H1 (cell line): ENCODE measurements around the gene KXD1. TPM values are rescaled to one million over a fixed set of nuclear protein-coding genes. Genes with fewer than 3 reads are reported as not detected.

Source experiments
- CTCF ChIA-PET: fragments of 300-600 bp; sonication (Branson Sonifier 250); formaldehyde crosslinking; loops from one replicate; lab custom pipeline; 2021; ENCODE audit not compliant: partially characterized antibody; lab: Charles Lee
- POLR2A ChIA-PET: fragments of 300-600 bp; sonication (Branson Sonifier 250); formaldehyde crosslinking; loops from one replicate; lab custom pipeline; 2021; ENCODE audit warnings: inconsistent platforms; ENCODE audit not compliant: partially characterized antibody; lab: Charles Lee
- DNase-seq, 2 experiments: peaks; one replicate each; pipeline versions ENCODE4 v3.0.0 to v3.0.0-alpha.2; 2010 to 2022; ENCODE audit warnings: low spot score in 2 of 2, low read depth in 1 of 2, mixed read lengths in 1 of 2
- FAIRE-seq: peaks from 2 replicates; lab custom pipeline; 2011; peaks lifted over from hg19 to GRCh38; lab: Jason Lieb, UNC
- H2AFZ ChIP-seq: 2 replicates; pipeline ENCODE4 v1.8.1; 2012; ENCODE audit warnings: low read length, inconsistent platforms
- H2AK5ac ChIP-seq: 2 replicates; pipeline ENCODE4 v1.6.1; 2013; ENCODE audit warnings: low read depth, low read length
- H2BK120ac ChIP-seq: replicated peaks from 2 replicates; pipeline ENCODE3; 2013; ENCODE audit warnings: low read depth, low read length, inconsistent platforms
- H2BK12ac ChIP-seq: 2 replicates; pipeline ENCODE4 v1.6.1; 2013; ENCODE audit warnings: low read depth, low read length
- H2BK15ac ChIP-seq: 2 replicates; pipeline ENCODE4 v1.6.1; 2013; ENCODE audit warnings: low read length
- H2BK20ac ChIP-seq: 2 replicates; pipeline ENCODE4 v1.6.1; 2013; ENCODE audit warnings: low read length
- H2BK5ac ChIP-seq: 2 replicates; pipeline ENCODE4 v1.6.1; 2013; ENCODE audit warnings: low read depth, low read length
- H3K14ac ChIP-seq: 2 replicates; pipeline ENCODE4 v1.6.1; 2013; ENCODE audit warnings: inconsistent platforms; ENCODE audit not compliant: insufficient read length
- H3K18ac ChIP-seq: 2 replicates; pipeline ENCODE4 v1.6.1; 2013; ENCODE audit warnings: low read length; ENCODE audit errors: extremely low read depth
- H3K23ac ChIP-seq: 2 replicates; pipeline ENCODE4 v1.6.1; 2013; ENCODE audit warnings: inconsistent platforms; ENCODE audit not compliant: insufficient read length
- H3K23me2 ChIP-seq: 2 replicates; pipeline ENCODE4 v1.6.1; 2013; ENCODE audit warnings: low read depth, low read length
- H3K27ac ChIP-seq: 2 replicates; pipeline ENCODE4 v1.6.1; 2011; ENCODE audit warnings: low read depth, low read length, inconsistent platforms
- H3K27me3 ChIP-seq, 4 experiments: replicated peaks in 1 of 4; 1 replicate in 1 of 4; 2 replicates in 3 of 4; pipeline versions ENCODE4 v1.6.1 to v1.8.1; 2011 to 2013; ENCODE audit warnings: low read length in 3 of 4, mild to moderate bottlenecking in 3 of 4, inconsistent platforms in 2 of 4, mixed read lengths in 2 of 4, moderate library complexity in 1 of 4; ENCODE audit not compliant: control insufficient read depth in 3 of 4, insufficient read depth in 3 of 4; ENCODE audit errors: extremely low read depth in 1 of 4
- H3K36me3 ChIP-seq, 4 experiments: 2 replicates each; pipeline versions ENCODE4 v1.6.1 to v1.8.1; 2011 to 2013; ENCODE audit warnings: mild to moderate bottlenecking in 4 of 4, low read length in 3 of 4, moderate library complexity in 2 of 4, control low read depth in 1 of 4, inconsistent platforms in 1 of 4; ENCODE audit not compliant: insufficient read depth in 4 of 4, control insufficient read depth in 2 of 4
- H3K4ac ChIP-seq: replicated peaks from 2 replicates; pipeline ENCODE3; 2013; ENCODE audit warnings: low read length, low read depth, mixed read lengths, inconsistent platforms; ENCODE audit not compliant: insufficient read length
- H3K4me1 ChIP-seq, 4 experiments: replicated peaks in 1 of 4; 1 replicate in 1 of 4; 2 replicates in 3 of 4; pipeline versions ENCODE4 v1.6.1 to v1.8.1; 2011 to 2013; ENCODE audit warnings: low read length in 3 of 4, inconsistent platforms in 2 of 4, mixed read lengths in 1 of 4; ENCODE audit not compliant: insufficient read depth in 4 of 4, control insufficient read depth in 3 of 4
- H3K4me2 ChIP-seq, 2 experiments: 2 replicates each; pipeline versions ENCODE4 v1.6.1 to v1.8.1; 2011 to 2013; ENCODE audit warnings: low read depth in 2 of 2, low read length in 2 of 2, control low read depth in 1 of 2, inconsistent platforms in 1 of 2, mild to moderate bottlenecking in 1 of 2; ENCODE audit not compliant: insufficient read depth in 1 of 2
- H3K4me3 ChIP-seq, 4 experiments: fragments of 200-600, 300-600 bp in 1 of 4; sonication (generic), shearing (Covaris generic), sonication (Bioruptor Twin) in 1 of 4; 2 replicates each; pipeline versions ENCODE4 v1.5.1 to v1.8.1; 2011 to 2016; ENCODE audit warnings: low read length in 4 of 4, low read depth in 3 of 4, control low read depth in 2 of 4, inconsistent platforms in 2 of 4, mild to moderate bottlenecking in 2 of 4, mixed read lengths in 1 of 4, moderate library complexity in 1 of 4; ENCODE audit not compliant: insufficient read depth in 2 of 4; ENCODE audit errors: extremely low read depth in 1 of 4
- H3K56ac ChIP-seq: replicated peaks from 2 replicates; pipeline ENCODE3; 2013; ENCODE audit warnings: low read depth, mild to moderate bottlenecking, mixed read lengths, low read length, inconsistent platforms; ENCODE audit not compliant: insufficient read length
- H3K79me1 ChIP-seq: 2 replicates; pipeline ENCODE4 v1.6.1; 2013; ENCODE audit warnings: low read depth, low read length, control low read depth
- H3K79me2 ChIP-seq, 2 experiments: 2 replicates each; pipeline versions ENCODE4 v1.6.1 to v1.8.1; 2012 to 2013; ENCODE audit warnings: low read length in 2 of 2, mild to moderate bottlenecking in 2 of 2, inconsistent platforms in 1 of 2; ENCODE audit not compliant: insufficient read depth in 2 of 2, control insufficient read depth in 1 of 2
- H3K9ac ChIP-seq, 4 experiments: replicated peaks in 1 of 4; 1 replicate in 1 of 4; 2 replicates in 3 of 4; pipeline versions ENCODE4 v1.6.1 to v1.8.1; 2011 to 2013; ENCODE audit warnings: low read depth in 3 of 4, low read length in 3 of 4, control low read depth in 2 of 4, mild to moderate bottlenecking in 2 of 4, moderate library complexity in 2 of 4, inconsistent platforms in 1 of 4; ENCODE audit errors: extremely low read depth in 1 of 4
- H3K9me3 ChIP-seq, 2 experiments: 2 replicates each; pipeline versions ENCODE4 v1.6.1 to v1.8.1; 2012 to 2013; ENCODE audit warnings: mild to moderate bottlenecking in 2 of 2, moderate library complexity in 2 of 2, control low read depth in 1 of 2, inconsistent platforms in 1 of 2, low read depth in 1 of 2, low read length in 1 of 2, mixed read lengths in 1 of 2; ENCODE audit not compliant: insufficient read depth in 2 of 2
- H4K20me1 ChIP-seq, 2 experiments: replicated peaks in 1 of 2; 2 replicates each; pipeline versions ENCODE3 to v1.8.1; 2011 to 2013; ENCODE audit warnings: inconsistent platforms in 2 of 2, low read length in 2 of 2, mild to moderate bottlenecking in 1 of 2; ENCODE audit not compliant: insufficient read depth in 2 of 2, control insufficient read depth in 1 of 2
- H4K5ac ChIP-seq: 2 replicates; pipeline ENCODE4 v1.6.1; 2013; ENCODE audit warnings: low read length, low read depth, mixed read lengths, inconsistent platforms; ENCODE audit not compliant: insufficient read length
- H4K8ac ChIP-seq: 2 replicates; pipeline ENCODE4 v1.8.0; 2013; ENCODE audit warnings: mild to moderate bottlenecking, moderate library complexity, low read length, inconsistent platforms; ENCODE audit not compliant: insufficient read depth; ENCODE audit errors: extremely low read depth
- H4K91ac ChIP-seq: replicated peaks from 2 replicates; pipeline ENCODE3; 2013; ENCODE audit warnings: low read length, mixed read lengths, inconsistent platforms; ENCODE audit not compliant: insufficient read length
- BCL11A ChIP-seq, 2 experiments: IDR thresholded peaks; one replicate each; pipeline ENCODE4 v1.6.1; 2011; ENCODE audit warnings: low read depth in 2 of 2, low read length in 2 of 2, mild to moderate bottlenecking in 2 of 2
- CTBP2 ChIP-seq: IDR thresholded peaks from 2 replicates; pipeline ENCODE4 v1.7.0; 2011; ENCODE audit warnings: borderline replicate concordance, mild to moderate bottlenecking, moderate library complexity, mixed read lengths, low read length; ENCODE audit not compliant: insufficient read depth, insufficient read length
- KDM1A ChIP-seq: fragments of 200-600, 300-600 bp; sonication (generic); IDR thresholded peaks from 2 replicates; pipeline ENCODE4 v1.7.1; 2016; ENCODE audit warnings: mild to moderate bottlenecking, low read length, borderline replicate concordance
- NANOG ChIP-seq: IDR thresholded peaks from 2 replicates; pipeline ENCODE4 v1.6.1; 2011; ENCODE audit warnings: low read length, low read depth, mild to moderate bottlenecking, inconsistent platforms; ENCODE audit not compliant: insufficient read depth, poor library complexity, severe bottlenecking
- RAD21 ChIP-seq, 2 experiments: IDR thresholded peaks in 1 of 2; conservative IDR thresholded peaks in 1 of 2; 2 replicates each; pipeline ENCODE4 v1.6.1; 2011; ENCODE audit warnings: low read depth in 2 of 2, low read length in 2 of 2, improper control_type of control experiment in 1 of 2, inconsistent platforms in 1 of 2, mild to moderate bottlenecking in 1 of 2, moderate library complexity in 1 of 2
- SAP30 ChIP-seq: fragments of 300-600 bp; sonication (generic); IDR thresholded peaks from 2 replicates; pipeline ENCODE4 v1.7.1; 2012; ENCODE audit warnings: low read length, moderate library complexity, mild to moderate bottlenecking, inconsistent platforms; ENCODE audit not compliant: insufficient read depth, insufficient replicate concordance
- SRF ChIP-seq: IDR thresholded peaks from 2 replicates; pipeline ENCODE4 v1.6.1; 2011; ENCODE audit warnings: mild to moderate bottlenecking, low read depth, low read length, moderate library complexity
- SUZ12 ChIP-seq: fragments of 200-600 bp; sonication (generic); IDR thresholded peaks from 2 replicates; pipeline ENCODE4 v1.6.1; 2012; ENCODE audit warnings: mild to moderate bottlenecking, inconsistent platforms, low read length, moderate library complexity, mixed read lengths
- TEAD4 ChIP-seq: IDR thresholded peaks from 2 replicates; pipeline ENCODE4 v1.6.1; 2012; ENCODE audit warnings: low read depth, low read length, inconsistent platforms, mixed read lengths
- WGBS, 2 experiments: shearing (Covaris generic) in 1 of 2; methylation state at CpG; one replicate each; pipeline versions ENCODE4 v1.1.6 to v1.1.7; 2013 to 2015; ENCODE audit warnings: low lambda C conversion rate in 2 of 2, mixed read lengths in 2 of 2, inconsistent platforms in 1 of 2, low coverage in 1 of 2, missing lambda C conversion rate in 1 of 2; ENCODE audit not compliant: insufficient replicate concordance in 2 of 2, insufficient coverage in 1 of 2, insufficient read length in 1 of 2; ENCODE audit errors: extremely low coverage in 1 of 2, missing lambda C conversion rate in 1 of 2; 5-methylcytosine and 5-hydroxymethylcytosine counted together
- polyA plus RNA-seq, 7 experiments: library from polyadenylated mRNA; depleted of rRNA in 3 of 7; stranded (reverse) in 5 of 7; unstranded in 2 of 7; fragments of >200 nt in 5 of 7; fragments of 200-250 nt in 2 of 7; gene quantifications; 1 replicate in 5 of 7; 2 replicates in 1 of 7; 4 replicates in 1 of 7; pipeline versions ENCODE4 v1.2.1 to v1.2.3, GENCODE V29; 2011 to 2013; ENCODE audit warnings: missing spikeins in 2 of 7, mixed read lengths in 2 of 7
- total RNA-seq: library from RNA; stranded (reverse); fragmentation: NEBNext Ultra II Directional; extraction: Animal tissue kit (Norgen Biotek cat#: 25700); gene quantifications from 2 replicates; pipeline ENCODE4 v1.2.1, GENCODE V29; 2021
- TF ChIP-seq, protein P1 (sequence below), 3 experiments: IDR thresholded peaks; 1 replicate in 2 of 3; 2 replicates in 1 of 3; pipeline versions ENCODE4 v1.5.1 to v1.6.1; 2011; ENCODE audit warnings: low read length in 3 of 3, mild to moderate bottlenecking in 3 of 3, inconsistent platforms in 2 of 3, low read depth in 1 of 3, moderate library complexity in 1 of 3; ENCODE audit not compliant: insufficient read depth in 1 of 3; ENCODE audit errors: control extremely low read depth in 1 of 3

The KXD1 gene
- total and polyA plus RNA-seq, 2 of the 8 experiments (the other 6 are each of a cell fraction or from before 2014, with no cell fraction given): 115 to 267 TPM

DNA sequence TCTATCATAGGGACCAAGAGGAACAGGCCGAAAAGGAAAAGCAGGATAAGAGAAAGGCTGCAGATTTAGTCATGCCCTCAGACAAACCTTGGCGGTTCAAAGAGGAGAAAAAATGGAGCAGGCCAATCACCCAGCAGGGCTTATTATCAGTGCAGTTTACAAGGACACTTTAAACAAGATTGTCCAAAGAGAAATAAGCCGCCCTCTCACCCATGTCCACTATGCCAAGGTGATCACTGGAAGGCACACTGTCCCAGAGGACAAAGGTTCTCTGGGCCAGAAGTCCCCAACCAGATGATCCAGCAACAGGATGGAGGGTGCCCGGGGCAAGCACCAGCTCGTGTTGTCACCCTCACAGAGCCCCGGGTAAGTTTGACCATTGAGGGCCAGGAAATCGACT, 22.6 kb downstream of the KXD1 start:
- no peaks in the 10 kb centered on the region for H3K23me2 ChIP-seq
- H3K14ac ChIP-seq: no peak overlapping the region
- H3K4me2 ChIP-seq: no peak overlapping the region
- ChIA-PET POLR2A (interaction anchor here (0.9 to 4.1 kb wide), 6 partner anchors 8 to 43 kb away, joined by 3 to 33 read pairs (median 4); partner anchors contain the start of genes REX1BD and UBA52), CTCF (interaction anchor here (0.9 to 1.8 kb wide), 5 partner anchors 9 to 114 kb away, joined by 3 to 5 read pairs (median 4); partner anchors contain the start of gene REX1BD)
- no peak overlapping the region for H3K4ac ChIP-seq
- no peak overlapping the region for H2AFZ ChIP-seq
- H3K56ac ChIP-seq: no peak overlapping the region
- no peak overlapping the region for H2BK120ac ChIP-seq
- no peaks in the 10 kb centered on the region for H3K4me1 ChIP-seq
- H2BK5ac ChIP-seq: no peak overlapping the region
- no peaks in the 10 kb centered on the region for H3K27me3 ChIP-seq
- H2BK20ac ChIP-seq: no peak overlapping the region
- H4K91ac ChIP-seq: no peak overlapping the region
- H4K20me1 ChIP-seq: peaks cover 2 to 7% of the 10 kb centered on the region in 2 experiments
- H3K79me2 ChIP-seq: no peaks in the 10 kb centered on the region
- no peak overlapping the region for H2BK12ac ChIP-seq
- no peak overlapping the region for H4K8ac ChIP-seq
- WGBS, 2 experiments: 85% methylated on average over 7 of the region's 7 CpGs; no CpG with 5 or more reads in 1 of the 2 experiments
- H3K27ac ChIP-seq: no peak overlapping the region
- H3K9me3 ChIP-seq: no peaks in the 10 kb centered on the region
- no peak overlapping the region for H3K9ac ChIP-seq
- no peak overlapping the region for H4K5ac ChIP-seq
- H3K36me3 ChIP-seq: peaks cover 5 to 22% (median 11%) of the 10 kb centered on the region in 4 experiments; a peak in 7 of 8 replicates
- H3K79me1 ChIP-seq: no peaks in the 10 kb centered on the region
- H3K18ac ChIP-seq: no peak overlapping the region
- DNase-seq: no peak
- H2BK15ac ChIP-seq: no peak overlapping the region
- no peak overlapping the region for H3K4me3 ChIP-seq
- FAIRE-seq: no peak
- H2AK5ac ChIP-seq: no peak overlapping the region
- no peak overlapping the region for H3K23ac ChIP-seq
- TF ChIP-seq NANOG (no peak), BCL11A (IDR thresholded peaks at IDR 0.05; ENCODE audit: low read depth in 2 of 2, low read length in 2 of 2) (no peak), SUZ12 (no peak), KDM1A (no peak), TEAD4 (no peak), SAP30 (no peak), CTBP2 (no peak), SRF (no peak), RAD21 (IDR thresholded peaks at IDR 0.05 in 1 of 2, conservative IDR thresholded peaks at IDR 0.05 in 1 of 2; ENCODE audit: low read depth in 2 of 2, low read length in 2 of 2) (no peak)
- TF ChIP-seq, protein P1, sequence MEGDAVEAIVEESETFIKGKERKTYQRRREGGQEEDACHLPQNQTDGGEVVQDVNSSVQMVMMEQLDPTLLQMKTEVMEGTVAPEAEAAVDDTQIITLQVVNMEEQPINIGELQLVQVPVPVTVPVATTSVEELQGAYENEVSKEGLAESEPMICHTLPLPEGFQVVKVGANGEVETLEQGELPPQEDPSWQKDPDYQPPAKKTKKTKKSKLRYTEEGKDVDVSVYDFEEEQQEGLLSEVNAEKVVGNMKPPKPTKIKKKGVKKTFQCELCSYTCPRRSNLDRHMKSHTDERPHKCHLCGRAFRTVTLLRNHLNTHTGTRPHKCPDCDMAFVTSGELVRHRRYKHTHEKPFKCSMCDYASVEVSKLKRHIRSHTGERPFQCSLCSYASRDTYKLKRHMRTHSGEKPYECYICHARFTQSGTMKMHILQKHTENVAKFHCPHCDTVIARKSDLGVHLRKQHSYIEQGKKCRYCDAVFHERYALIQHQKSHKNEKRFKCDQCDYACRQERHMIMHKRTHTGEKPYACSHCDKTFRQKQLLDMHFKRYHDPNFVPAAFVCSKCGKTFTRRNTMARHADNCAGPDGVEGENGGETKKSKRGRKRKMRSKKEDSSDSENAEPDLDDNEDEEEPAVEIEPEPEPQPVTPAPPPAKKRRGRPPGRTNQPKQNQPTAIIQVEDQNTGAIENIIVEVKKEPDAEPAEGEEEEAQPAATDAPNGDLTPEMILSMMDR (IDR thresholded peaks at IDR 0.05; ENCODE audit: control extremely low read depth in 1 of 3, insufficient read depth in 1 of 3, low read depth in 1 of 3, low read length in 3 of 3): no peak
